H1 (cell line): ENCODE measurements around the gene KCNN4. TPM values are rescaled to one million over a fixed set of nuclear protein-coding genes. Genes with fewer than 3 reads are reported as not detected.

ENCODE experiments used
- KDM4A ChIP-seq: IDR thresholded peaks from one replicate; pipeline ENCODE4 v1.7.1; 2012; ENCODE audit warnings: low read depth, mild to moderate bottlenecking, moderate library complexity, low read length, inconsistent platforms; ENCODE audit not compliant: severe bottlenecking
- MAFK ChIP-seq: IDR thresholded peaks from 2 replicates; pipeline ENCODE4 v1.6.1; 2012; ENCODE audit warnings: low read depth, mild to moderate bottlenecking, improper control_type of control experiment, low read length
- SIX5 ChIP-seq: IDR thresholded peaks from 2 replicates; pipeline ENCODE4 v1.6.1; 2011; ENCODE audit warnings: mild to moderate bottlenecking, low read depth, low read length
- polyA plus RNA-seq, 7 experiments: library from polyadenylated mRNA; depleted of rRNA in 3 of 7; stranded (reverse) in 5 of 7; unstranded in 2 of 7; fragments of >200 nt in 5 of 7; fragments of 200-250 nt in 2 of 7; gene quantifications; 1 replicate in 5 of 7; 2 replicates in 1 of 7; 4 replicates in 1 of 7; pipeline versions ENCODE4 v1.2.1 to v1.2.3, GENCODE V29; 2011 to 2013; ENCODE audit warnings: missing spikeins in 2 of 7, mixed read lengths in 2 of 7
- total RNA-seq: library from RNA; stranded (reverse); fragmentation: NEBNext Ultra II Directional; extraction: Animal tissue kit (Norgen Biotek cat#: 25700); gene quantifications from 2 replicates; pipeline ENCODE4 v1.2.1, GENCODE V29; 2021

KCNN4 gene
- total and polyA plus RNA-seq, 2 of the 8 experiments (the other 6 are each of a cell fraction or from before 2014, with no cell fraction given), result 0.78 to 1.5 TPM

GRCh38 chr19:43767818-43768217 lies 13.0 kb downstream of the KCNN4 start (continued):
- no peak for TF ChIP-seq KDM4A
- TF ChIP-seq MAFK, result no peak
- no peak for TF ChIP-seq SIX5
